Mesothelial cell of epicardium (in vitro differentiated cells): ENCODE data around the gene SLC6A7. TPM values are rescaled to one million over a fixed set of nuclear protein-coding genes. Genes with fewer than 3 reads are reported as not detected.

Experiments used
- DNase-seq, 2 experiments: peaks; one replicate each; pipeline ENCODE4 v3.0.0; 2021; ENCODE audit warnings: low spot score in 2 of 2; ENCODE audit not compliant: unreplicated experiment in 2 of 2
- H3K27ac Mint-ChIP-seq: 2 replicates; pipeline ENCODE4 v1.8.0; 2021; ENCODE audit warnings: mixed read lengths
- H3K27me3 Mint-ChIP-seq: 2 replicates; pipeline ENCODE4 v1.8.0; 2021; ENCODE audit warnings: low read depth, mixed read lengths
- H3K36me3 Mint-ChIP-seq: 2 replicates; pipeline ENCODE4 v1.8.0; 2021; ENCODE audit warnings: mixed read lengths
- H3K4me1 Mint-ChIP-seq: 2 replicates; pipeline ENCODE4 v1.8.0; 2021; ENCODE audit warnings: mixed read lengths
- H3K4me3 Mint-ChIP-seq: 2 replicates; pipeline ENCODE4 v1.8.0; 2021; ENCODE audit warnings: mild to moderate bottlenecking, moderate library complexity, mixed read lengths
- H3K9me3 Mint-ChIP-seq: 2 replicates; pipeline ENCODE4 v1.8.0; 2021; ENCODE audit warnings: mixed read lengths
- CTCF ChIP-seq: fragments of 200-600 bp; sonication (generic); IDR thresholded peaks from one replicate; pipeline ENCODE4 v1.5.0; 2021; ENCODE audit warnings: antibody characterized with exemption; ENCODE audit not compliant: unreplicated experiment
- total RNA-seq: library from RNA; stranded (reverse); gene quantifications from 3 replicates; pipeline ENCODE4 v1.2.1, GENCODE V29; 2021

The SLC6A7 gene
- total RNA-seq, 1 donor from 2014 or later, result not detected

DNA sequence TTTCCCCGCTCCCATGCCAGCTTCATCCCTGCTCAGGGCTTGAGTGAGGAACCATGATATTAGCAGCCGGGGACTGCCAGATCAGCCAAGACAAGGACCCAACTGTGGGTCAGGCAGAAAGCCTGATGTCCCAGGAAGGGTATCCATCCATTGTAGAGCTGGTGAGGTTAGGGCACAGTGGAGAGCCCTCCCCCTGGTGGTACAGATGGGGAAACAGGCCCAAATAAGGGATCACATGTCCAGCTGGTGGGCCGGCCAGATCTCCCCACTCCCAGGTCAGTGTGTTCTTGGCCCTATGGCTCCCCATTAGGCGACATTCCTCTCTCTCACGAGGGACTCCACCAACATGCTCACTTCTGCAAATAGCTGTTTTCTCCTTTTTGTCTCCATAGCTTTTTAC lies 14.3 kb upstream of the SLC6A7 start:
- Mint-ChIP-seq H3K9me3 (no peaks in the 10 kb centered on the region), H3K4me3 (no peak overlapping the region), H3K36me3 (no peaks in the 10 kb centered on the region), H3K4me1 (peaks cover 15% of the 10 kb centered on the region), H3K27ac (no peak overlapping the region), H3K27me3 (peaks cover 5% of the 10 kb centered on the region)
- no peak for TF ChIP-seq CTCF
- no peak for DNase-seq

- peaks cover 2% of the 10 kb centered on the region for H3K27me3 Mint-ChIP-seq
- no peak overlapping the region for H3K27ac Mint-ChIP-seq
Measured at GRCh38 chr5:150176745-150177477, 13.0 kb upstream of the SLC6A7 start.

DNA sequence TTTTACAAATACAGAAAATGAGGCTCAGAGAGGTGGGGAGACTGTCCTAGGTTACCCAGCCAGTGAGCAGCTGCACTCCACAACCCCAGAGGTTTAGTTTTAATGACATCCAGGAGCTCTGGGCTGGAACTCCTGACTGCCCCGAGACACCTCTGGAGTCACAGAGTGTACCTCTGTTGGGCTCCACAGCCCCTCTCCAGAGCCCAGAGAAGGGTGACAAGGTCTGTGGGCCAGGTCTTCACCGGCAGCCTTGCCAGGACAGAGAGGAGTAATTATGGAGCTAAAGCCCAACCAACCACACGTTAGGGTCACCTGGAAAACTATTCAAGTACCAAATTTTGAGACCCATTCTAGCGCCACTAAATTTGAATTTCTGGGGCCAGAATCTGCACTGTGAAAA lies 12.1 kb upstream of the SLC6A7 start:
- H3K27ac Mint-ChIP-seq, result no peak overlapping the region

More at GRCh38 chr5:150176745-150177477, 13.0 kb upstream of the SLC6A7 start:
- Mint-ChIP-seq H3K9me3 (no peaks in the 10 kb centered on the region), H3K4me3 (no peak overlapping the region), H3K36me3 (no peaks in the 10 kb centered on the region), H3K4me1 (peaks cover 20% of the 10 kb centered on the region)
- DNase-seq, result no peak
- no peak for TF ChIP-seq CTCF

DNA sequence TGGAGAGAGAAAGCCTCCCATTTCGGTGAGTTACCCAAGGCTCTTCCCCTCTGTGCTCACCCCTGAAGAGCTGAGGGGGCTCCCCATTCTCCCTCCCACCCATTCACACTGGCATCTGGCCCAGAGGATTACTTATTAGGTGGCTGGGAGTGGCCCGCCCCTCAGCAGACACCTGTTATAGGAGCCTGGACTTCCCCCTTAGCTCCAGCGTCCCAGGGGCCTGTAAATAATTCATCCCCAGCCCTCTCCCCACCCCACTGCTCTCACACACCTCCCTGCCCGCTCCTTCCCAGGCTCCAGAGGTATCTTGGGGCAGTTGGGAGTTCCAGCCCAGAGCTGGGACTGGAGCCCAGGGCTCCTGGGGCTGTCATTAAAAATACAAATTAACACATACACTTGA lies 11.6 kb upstream of the SLC6A7 start:
- peaks cover 15% of the 10 kb centered on the region for H3K4me1 Mint-ChIP-seq
- no peak overlapping the region for H3K4me3 Mint-ChIP-seq
- DNase-seq, result no peak
- TF ChIP-seq CTCF, result no peak
- no peak overlapping the region for H3K27ac Mint-ChIP-seq
- no peaks in the 10 kb centered on the region for H3K9me3 Mint-ChIP-seq
- no peaks in the 10 kb centered on the region for H3K27me3 Mint-ChIP-seq
- H3K36me3 Mint-ChIP-seq, result no peaks in the 10 kb centered on the region

More for the DNA sequence above, 12.1 kb upstream of the SLC6A7 start:
- Mint-ChIP-seq H3K9me3 (no peaks in the 10 kb centered on the region), H3K4me1 (peaks cover 18% of the 10 kb centered on the region), H3K27me3 (no peaks in the 10 kb centered on the region), H3K36me3 (no peaks in the 10 kb centered on the region), H3K4me3 (no peak overlapping the region)
- TF ChIP-seq CTCF, result no peak
- DNase-seq, result no peak

DNA sequence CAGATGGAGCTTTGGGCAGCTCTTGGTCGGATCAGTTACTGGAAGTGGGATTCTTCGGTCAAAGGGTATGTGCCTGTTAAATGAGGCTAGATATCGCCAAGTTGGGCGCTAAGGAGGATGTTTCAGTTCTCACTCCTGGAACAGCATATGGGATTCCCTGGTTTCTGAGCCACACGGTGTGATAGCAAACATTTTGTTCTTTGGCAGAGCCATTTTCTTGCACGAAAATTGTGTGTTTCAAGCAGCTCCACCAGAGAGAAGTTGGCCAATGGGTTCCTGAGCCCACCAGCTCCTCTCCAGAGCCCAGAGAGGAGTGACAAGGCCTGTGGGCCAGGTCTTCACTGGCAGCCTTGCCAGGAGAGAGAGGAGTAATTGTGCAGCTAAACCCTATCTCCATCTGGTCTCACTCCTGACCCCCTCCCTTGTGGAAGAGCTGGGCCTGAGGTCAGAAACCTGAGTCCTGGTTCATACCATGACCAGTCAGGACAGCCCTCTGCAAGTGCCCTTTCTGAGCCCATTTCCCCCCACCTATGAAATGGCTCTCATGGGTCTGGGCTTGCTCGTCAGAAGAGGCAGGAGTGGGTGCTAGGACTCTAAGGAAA lies 10.7 kb upstream of the SLC6A7 start:
- TF ChIP-seq CTCF, result no peak
- Mint-ChIP-seq H3K4me3 (no peak overlapping the region), H3K27ac (no peak overlapping the region), H3K4me1 (peaks cover 9% of the 10 kb centered on the region), H3K27me3 (no peaks in the 10 kb centered on the region), H3K9me3 (no peaks in the 10 kb centered on the region), H3K36me3 (no peaks in the 10 kb centered on the region)
- no peak for DNase-seq
